DND-41 (cell line): Measurements from ENCODE around the gene ANO8.

Experiments used
- ATAC-seq: fragments of 200-7000 bp; cut with Tn5 transposase; 3 replicates; pipeline ENCODE4 v1.9.1; 2021; ENCODE audit warnings: low read depth; ENCODE audit not compliant: insufficient read depth
- DNase-seq: peaks from one replicate; pipeline ENCODE4 v3.0.0-alpha.2; 2020
- H2AFZ ChIP-seq: 2 replicates; pipeline ENCODE4 v1.6.0; 2012; ENCODE audit warnings: low read depth, low read length
- H3K27ac ChIP-seq: 2 replicates; pipeline ENCODE4 v1.5.1; 2012; ENCODE audit warnings: low read length, inconsistent platforms
- H3K27me3 ChIP-seq: fragments of 200-600 bp; sonication (generic); 2 replicates; pipeline ENCODE4 v1.6.0; 2012; ENCODE audit warnings: low read length, mild to moderate bottlenecking, inconsistent platforms; ENCODE audit not compliant: insufficient read depth, poor library complexity
- H3K36me3 ChIP-seq: 2 replicates; pipeline ENCODE4 v1.5.1; 2012; ENCODE audit warnings: low read length, inconsistent platforms; ENCODE audit not compliant: insufficient read depth
- H3K4me1 ChIP-seq: 2 replicates; pipeline ENCODE4 v1.5.1; 2012; ENCODE audit warnings: mild to moderate bottlenecking, low read length; ENCODE audit not compliant: insufficient read depth
- H3K4me2 ChIP-seq: 2 replicates; pipeline ENCODE4 v1.6.0; 2012; ENCODE audit warnings: mild to moderate bottlenecking, moderate library complexity, low read length, inconsistent platforms; ENCODE audit not compliant: insufficient read depth
- H3K4me3 ChIP-seq, 2 experiments: fragments of 200-600 bp in 1 of 2; shearing (Covaris generic) in 1 of 2; 2 replicates each; pipeline ENCODE4 v1.5.1; 2012 to 2016; ENCODE audit warnings: inconsistent platforms in 2 of 2, low read length in 2 of 2, mild to moderate bottlenecking in 2 of 2, low read depth in 1 of 2, moderate library complexity in 1 of 2
- H3K79me2 ChIP-seq: 2 replicates; pipeline ENCODE4 v1.6.0; 2012; ENCODE audit warnings: low read length, inconsistent platforms; ENCODE audit not compliant: insufficient read depth
- H3K9ac ChIP-seq: 2 replicates; pipeline ENCODE4 v1.6.0; 2012; ENCODE audit warnings: low read depth, mild to moderate bottlenecking, inconsistent platforms, low read length, moderate library complexity
- H3K9me3 ChIP-seq: 2 replicates; pipeline ENCODE4 v1.5.1; 2012; ENCODE audit warnings: low read length, moderate library complexity, mild to moderate bottlenecking, inconsistent platforms; ENCODE audit not compliant: insufficient read depth, severe bottlenecking
- H4K20me1 ChIP-seq: 2 replicates; pipeline ENCODE4 v1.6.0; 2012; ENCODE audit warnings: low read length; ENCODE audit not compliant: insufficient read depth
- CTCF ChIP-seq: IDR thresholded peaks from 2 replicates; pipeline ENCODE4 v1.5.1; 2012; ENCODE audit warnings: borderline replicate concordance, low read length, moderate library complexity, mild to moderate bottlenecking; ENCODE audit not compliant: poor library complexity, severe bottlenecking; ENCODE audit errors: extremely low read depth
- EZH2 ChIP-seq: IDR thresholded peaks from 3 replicates; pipeline ENCODE4 v1.6.1; 2012; ENCODE audit warnings: borderline replicate concordance, low read depth, mild to moderate bottlenecking, moderate library complexity, low read length, inconsistent platforms; ENCODE audit not compliant: severe bottlenecking

The ANO8 gene

GRCh38 chr19:17303167-17303939, 31.3 kb downstream of the ANO8 start, which contains the start of gene ABHD8:
TSS of gene ABHD8 (minus strand) at chr19:17303425. CDS start at chr19:17301616, 1,809 bp downstream.
- H3K27ac ChIP-seq = no peak within 1 kb of the TSS
- peaks cover 30% of the 10 kb centered on the region for H3K4me1 ChIP-seq
- DNase-seq (peak; percentile 45), ATAC-seq (no peak)
- no peak within 1 kb of the TSS for H3K4me3 ChIP-seq
- H3K9ac ChIP-seq = no peak within 1 kb of the TSS
- H3K9me3 ChIP-seq = no peaks in the 10 kb centered on the region
- peaks cover 23% of the 10 kb centered on the region for H3K79me2 ChIP-seq
- no peaks in the 10 kb centered on the region for H4K20me1 ChIP-seq
- no peaks in the 10 kb centered on the region for H3K27me3 ChIP-seq
- H3K4me2 ChIP-seq = no peak within 1 kb of the TSS
- no peak for TF ChIP-seq EZH2
- peaks cover 5% of the 10 kb centered on the region for H3K36me3 ChIP-seq
- H2AFZ ChIP-seq = no peak within 1 kb of the TSS

- TF ChIP-seq EZH2 (no peak), CTCF (no peak)
- Histone ChIP-seq H3K36me3 (peaks cover 8% of the 10 kb centered on the region), H3K4me2 (no peak overlapping the region), H2AFZ (no peak overlapping the region), H3K27me3 (no peaks in the 10 kb centered on the region), H3K9me3 (peaks cover 3% of the 10 kb centered on the region), H4K20me1 (no peaks in the 10 kb centered on the region), H3K79me2 (peaks cover 15% of the 10 kb centered on the region), H3K4me1 (peaks cover 23% of the 10 kb centered on the region), H3K9ac (no peak overlapping the region), H3K4me3 (no peak overlapping the region), H3K27ac (no peak overlapping the region)
- DNase-seq (no peak), ATAC-seq (no peak)
Observed at GRCh38 chr19:17302391-17303166, 32.1 kb downstream of the ANO8 start.

GRCh38 chr19:17300992-17301619, 33.5 kb downstream of the ANO8 start:
- Histone ChIP-seq H3K79me2 (peaks cover under 1% of the 10 kb centered on the region), H3K4me1 (peaks cover 8% of the 10 kb centered on the region), H2AFZ (no peak overlapping the region), H3K9me3 (peaks cover 3% of the 10 kb centered on the region), H3K27ac (no peak overlapping the region), H3K4me3 (no peak overlapping the region), H3K36me3 (peaks cover 11% of the 10 kb centered on the region; the same call in 1 of the 2 replicates), H4K20me1 (no peaks in the 10 kb centered on the region), H3K4me2 (no peak overlapping the region), H3K27me3 (no peaks in the 10 kb centered on the region), H3K9ac (no peak overlapping the region)
- no peak for TF ChIP-seq EZH2
- TF ChIP-seq CTCF = no peak
- ATAC-seq (no peak), DNase-seq (no peak)

GRCh38 chr19:17296976-17297375, 37.7 kb downstream of the ANO8 start:
- no peak for TF ChIP-seq EZH2
- no peak for TF ChIP-seq CTCF
- no peak for DNase-seq
- H3K36me3 ChIP-seq = peaks cover 11% of the 10 kb centered on the region; the same call in 1 of the 2 replicates
- peaks cover 25% of the 10 kb centered on the region for H3K4me1 ChIP-seq
- no peaks in the 10 kb centered on the region for H3K27me3 ChIP-seq
- no peak overlapping the region for H3K9ac ChIP-seq
- H4K20me1 ChIP-seq = no peaks in the 10 kb centered on the region; the same call in 1 of the 2 replicates
- peaks cover 9% of the 10 kb centered on the region; the same call in 1 of the 2 replicates for H3K79me2 ChIP-seq
- ATAC-seq = no peak
- no peak overlapping the region for H3K4me3 ChIP-seq
- no peak overlapping the region for H3K4me2 ChIP-seq
- peaks cover 3% of the 10 kb centered on the region for H3K9me3 ChIP-seq
- no peak overlapping the region for H2AFZ ChIP-seq
- H3K27ac ChIP-seq = no peak overlapping the region
